Glutamatergic neuron (in vitro differentiated cells): Measurements from ENCODE around the gene DST. TPM values are rescaled to one million over a fixed set of nuclear protein-coding genes. Genes with fewer than 3 reads are reported as not detected.

ENCODE experiments used
- DNase-seq: peaks from one replicate; pipeline ENCODE4 v3.0.0; 2022
- H3K27ac Mint-ChIP-seq: one replicate; pipeline ENCODE4 v1.8.0; 2020; ENCODE audit warnings: mild to moderate bottlenecking, mixed read lengths, inconsistent platforms; ENCODE audit not compliant: unreplicated experiment
- H3K27me3 Mint-ChIP-seq: one replicate; pipeline ENCODE4 v1.8.0; 2020; ENCODE audit warnings: mild to moderate bottlenecking, moderate library complexity, mixed read lengths, inconsistent platforms; ENCODE audit not compliant: unreplicated experiment
- H3K36me3 Mint-ChIP-seq: one replicate; pipeline ENCODE4 v1.8.0; 2020; ENCODE audit warnings: mild to moderate bottlenecking, mixed read lengths, inconsistent platforms; ENCODE audit not compliant: unreplicated experiment
- H3K4me1 Mint-ChIP-seq: one replicate; pipeline ENCODE4 v1.8.0; 2020; ENCODE audit warnings: mild to moderate bottlenecking, low read depth, mixed read lengths, inconsistent platforms; ENCODE audit not compliant: unreplicated experiment
- H3K4me3 Mint-ChIP-seq: one replicate; pipeline ENCODE4 v1.8.0; 2020; ENCODE audit warnings: mild to moderate bottlenecking, mixed read lengths, inconsistent platforms; ENCODE audit not compliant: unreplicated experiment
- H3K9me3 Mint-ChIP-seq: one replicate; pipeline ENCODE4 v1.8.0; 2020; ENCODE audit warnings: mild to moderate bottlenecking, moderate library complexity, mixed read lengths, inconsistent platforms; ENCODE audit not compliant: unreplicated experiment
- total RNA-seq: library from RNA; stranded (reverse); fragmentation: NEBNext Ultra II Directional; extraction: Animal tissue kit (Norgen Biotek cat#: 25700); gene quantifications from one replicate; pipeline ENCODE4 v1.2.1, GENCODE V29; 2021; ENCODE audit not compliant: unreplicated experiment
- TF ChIP-seq, protein P1 (sequence below): fragments of 200-600 bp; sonication (generic); IDR thresholded peaks from one replicate; pipeline ENCODE4 v1.5.0; 2021; ENCODE audit not compliant: partially characterized antibody, unreplicated experiment

DST gene
- total RNA-seq, 1 donor from 2014 or later, result 981 TPM

DNA sequence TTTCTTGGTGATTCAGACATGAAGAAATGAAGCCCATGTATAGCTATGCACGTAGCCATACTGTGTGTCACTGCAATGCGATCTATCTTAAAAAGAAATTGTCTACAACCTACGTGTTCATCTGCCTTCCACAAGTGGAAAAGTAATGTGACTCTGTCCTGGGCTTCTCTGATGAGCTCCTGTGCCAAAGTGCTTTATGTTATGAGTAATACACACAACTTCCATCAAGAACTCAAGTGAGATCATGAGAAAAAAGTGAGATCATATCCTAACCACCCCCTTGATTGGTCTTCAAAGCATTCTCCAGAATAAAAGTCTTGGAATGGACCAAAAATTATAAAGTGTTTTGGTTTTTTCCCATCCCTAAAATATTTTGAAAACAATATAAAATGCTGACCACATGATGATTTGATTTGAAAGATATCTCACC is 114.3 kb downstream of the DST start:
- TF ChIP-seq, protein P1, sequence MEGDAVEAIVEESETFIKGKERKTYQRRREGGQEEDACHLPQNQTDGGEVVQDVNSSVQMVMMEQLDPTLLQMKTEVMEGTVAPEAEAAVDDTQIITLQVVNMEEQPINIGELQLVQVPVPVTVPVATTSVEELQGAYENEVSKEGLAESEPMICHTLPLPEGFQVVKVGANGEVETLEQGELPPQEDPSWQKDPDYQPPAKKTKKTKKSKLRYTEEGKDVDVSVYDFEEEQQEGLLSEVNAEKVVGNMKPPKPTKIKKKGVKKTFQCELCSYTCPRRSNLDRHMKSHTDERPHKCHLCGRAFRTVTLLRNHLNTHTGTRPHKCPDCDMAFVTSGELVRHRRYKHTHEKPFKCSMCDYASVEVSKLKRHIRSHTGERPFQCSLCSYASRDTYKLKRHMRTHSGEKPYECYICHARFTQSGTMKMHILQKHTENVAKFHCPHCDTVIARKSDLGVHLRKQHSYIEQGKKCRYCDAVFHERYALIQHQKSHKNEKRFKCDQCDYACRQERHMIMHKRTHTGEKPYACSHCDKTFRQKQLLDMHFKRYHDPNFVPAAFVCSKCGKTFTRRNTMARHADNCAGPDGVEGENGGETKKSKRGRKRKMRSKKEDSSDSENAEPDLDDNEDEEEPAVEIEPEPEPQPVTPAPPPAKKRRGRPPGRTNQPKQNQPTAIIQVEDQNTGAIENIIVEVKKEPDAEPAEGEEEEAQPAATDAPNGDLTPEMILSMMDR, result no peak
- peaks cover 6% of the 10 kb centered on the region for H3K4me1 Mint-ChIP-seq
- no peak for DNase-seq
- no peaks in the 10 kb centered on the region for H3K36me3 Mint-ChIP-seq
- H3K27ac Mint-ChIP-seq, result no peak overlapping the region
- H3K9me3 Mint-ChIP-seq, result peaks cover 4% of the 10 kb centered on the region
- no peak overlapping the region for H3K4me3 Mint-ChIP-seq
- H3K27me3 Mint-ChIP-seq, result no peaks in the 10 kb centered on the region

- H3K27me3 Mint-ChIP-seq, result no peaks in the 10 kb centered on the region
- DNase-seq, result no peak
- no peak overlapping the region for H3K27ac Mint-ChIP-seq
- peaks cover 4% of the 10 kb centered on the region for H3K9me3 Mint-ChIP-seq
- no peaks in the 10 kb centered on the region for H3K36me3 Mint-ChIP-seq
- TF ChIP-seq, protein P1, result no peak
- H3K4me3 Mint-ChIP-seq, result no peak overlapping the region
- H3K4me1 Mint-ChIP-seq, result peaks cover 6% of the 10 kb centered on the region
Observed at GRCh38 chr6:56527934-56528333, 114.8 kb downstream of the DST start.

GRCh38 chr6:56526860-56527544 is 115.7 kb downstream of the DST start:
- H3K36me3 Mint-ChIP-seq, result no peaks in the 10 kb centered on the region
- H3K9me3 Mint-ChIP-seq, result no peaks in the 10 kb centered on the region
- peaks cover 6% of the 10 kb centered on the region for H3K4me1 Mint-ChIP-seq
- TF ChIP-seq, protein P1, result no peak
- no peak for DNase-seq
- H3K27ac Mint-ChIP-seq, result peak overlapping the region; percentile 8
- no peak overlapping the region for H3K4me3 Mint-ChIP-seq
- H3K27me3 Mint-ChIP-seq, result no peaks in the 10 kb centered on the region

GRCh38 chr6:56525974-56526789 is 116.5 kb downstream of the DST start:
- no peaks in the 10 kb centered on the region for H3K36me3 Mint-ChIP-seq
- H3K27me3 Mint-ChIP-seq, result no peaks in the 10 kb centered on the region
- H3K4me3 Mint-ChIP-seq, result no peak overlapping the region
- no peak for DNase-seq
- no peaks in the 10 kb centered on the region for H3K9me3 Mint-ChIP-seq
- TF ChIP-seq, protein P1, result no peak
- peaks cover 6% of the 10 kb centered on the region for H3K4me1 Mint-ChIP-seq
- peak overlapping the region; percentile 4 for H3K27ac Mint-ChIP-seq
